GM12878 (cell line): Measurements from ENCODE around the gene DPYSL4. TPM values are rescaled to one million over a fixed set of nuclear protein-coding genes. Genes with fewer than 3 reads are reported as not detected.

Source experiments
- ATAC-seq: fragments of 200-7000 bp; cut with Tn5 transposase; 3 replicates; pipeline ENCODE4 v1.9.1; 2020; ENCODE audit warnings: mild to moderate bottlenecking, moderate library complexity
- BruUV-seq: library from RNA; stranded (reverse); fragments of 400-500 nt; replicated peaks from 2 replicates; lab custom pipeline; 2021; lab: Mats Ljungman, UMichigan
- CTCF ChIA-PET: fragments of 300-600 bp; sonication (Branson Sonifier 250); formaldehyde crosslinking; extraction: SDS; loops from one replicate; lab custom pipeline; 2021; ENCODE audit warnings: inconsistent platforms; lab: Yijun Ruan, JAX
- POLR2A ChIA-PET: fragments of 350-600 bp; formaldehyde crosslinking; extraction: SDS; loops from one replicate; lab custom pipeline; 2021; ENCODE audit warnings: inconsistent platforms; lab: Charles Lee
- RAD21 ChIA-PET: fragments of 300-600 bp; sonication (Branson Sonifier 250); formaldehyde crosslinking; loops from one replicate; lab custom pipeline; 2023; ENCODE audit warnings: antibody characterized with exemption; ENCODE audit not compliant: unreplicated experiment; lab: Charles Lee
- SMC1A ChIA-PET: fragments of 300-600 bp; sonication (Branson Sonifier 250); formaldehyde crosslinking; loops from one replicate; lab custom pipeline; 2023; ENCODE audit not compliant: unreplicated experiment, uncharacterized antibody; lab: Charles Lee
- DNase-seq: peaks from one replicate; pipeline ENCODE4 v3.0.0-alpha.2; 2011; ENCODE audit warnings: low read depth, low spot score
- FAIRE-seq: peaks from 3 replicates; lab custom pipeline; 2011; peaks lifted over from hg19 to GRCh38; lab: Jason Lieb, UNC
- H2AFZ ChIP-seq: 2 replicates; pipeline ENCODE4 v1.6.0; 2011; ENCODE audit warnings: low read depth, low read length, control low read depth; ENCODE audit not compliant: control insufficient read depth
- H3K27ac ChIP-seq: 2 replicates; pipeline ENCODE4 v1.5.1; 2011; ENCODE audit warnings: control low read depth; ENCODE audit not compliant: control insufficient read depth, insufficient read depth
- H3K27me3 ChIP-seq, 2 experiments: replicated peaks in 1 of 2; 2 replicates each; pipeline versions ENCODE4 v1.6.0 to v1.6.1; 2011; ENCODE audit warnings: low read length in 1 of 2; ENCODE audit not compliant: control insufficient read depth in 2 of 2, insufficient read depth in 2 of 2
- H3K36me3 ChIP-seq, 2 experiments: 2 replicates each; pipeline ENCODE4 v1.5.1; 2011; ENCODE audit warnings: low read length in 1 of 2; ENCODE audit not compliant: control insufficient read depth in 2 of 2, insufficient read depth in 2 of 2
- H3K4me1 ChIP-seq: 2 replicates; pipeline ENCODE4 v1.6.1; 2011; ENCODE audit warnings: mild to moderate bottlenecking, low read length, moderate library complexity, mixed read lengths; ENCODE audit not compliant: control insufficient read depth, insufficient read depth
- H3K4me2 ChIP-seq: 2 replicates; pipeline ENCODE4 v1.6.0; 2011; ENCODE audit warnings: control low read depth; ENCODE audit not compliant: control insufficient read depth, insufficient read depth
- H3K4me3 ChIP-seq: fragments of 200-600 bp; sonication (generic); 2 replicates; pipeline ENCODE4 v1.5.1; 2016
- H3K79me2 ChIP-seq: 2 replicates; pipeline ENCODE4 v1.6.0; 2011; ENCODE audit warnings: low read length; ENCODE audit not compliant: control insufficient read depth, insufficient read depth
- H3K9ac ChIP-seq: 2 replicates; pipeline ENCODE4 v1.8.0; 2011; ENCODE audit warnings: low read length, control low read depth, mixed read lengths; ENCODE audit not compliant: control insufficient read depth, insufficient read depth
- H3K9me3 ChIP-seq: replicated peaks from 3 replicates; pipeline ENCODE4 v1.5.1; 2011; ENCODE audit warnings: mild to moderate bottlenecking, low read length; ENCODE audit not compliant: control insufficient read depth, insufficient read depth
- H4K20me1 ChIP-seq: 2 replicates; pipeline ENCODE4 v1.6.0; 2011; ENCODE audit not compliant: control insufficient read depth, insufficient read depth
- HSF1 ChIP-seq: fragments of 150-350 bp; IDR thresholded peaks from 2 replicates; pipeline ENCODE4 v1.6.1; 2014; ENCODE audit warnings: mild to moderate bottlenecking, low read depth, low read length
- IKZF1 ChIP-seq: fragments of 450-650 bp; conservative IDR thresholded peaks from 2 replicates; pipeline ENCODE4 v1.6.1; 2017; ENCODE audit warnings: antibody characterized with exemption, mild to moderate bottlenecking
- NFYA ChIP-seq: IDR thresholded peaks from 2 replicates; pipeline ENCODE4 v1.6.1; 2011; ENCODE audit warnings: low read depth, mild to moderate bottlenecking, low read length, improper control_type of control experiment, borderline replicate concordance
- REST ChIP-seq: IDR thresholded peaks from 2 replicates; pipeline ENCODE4 v1.6.1; 2012; ENCODE audit warnings: mild to moderate bottlenecking, low read depth, low read length
- RUNX3 ChIP-seq: IDR thresholded peaks from 2 replicates; pipeline ENCODE4 v1.6.1; 2012; ENCODE audit warnings: low read length, inconsistent platforms
- USF1 ChIP-seq: IDR thresholded peaks from 2 replicates; pipeline ENCODE4 v1.6.1; 2011; ENCODE audit warnings: borderline replicate concordance, low read depth, mild to moderate bottlenecking, moderate library complexity, mixed read lengths, low read length; ENCODE audit not compliant: insufficient read depth; ENCODE audit errors: extremely low read length
- ZNF24 ChIP-seq: fragments of 450-650 bp; IDR thresholded peaks from 2 replicates; pipeline ENCODE4 v1.6.1; 2017; ENCODE audit warnings: antibody characterized with exemption, mild to moderate bottlenecking
- WGBS: methylation state at CpG from one replicate; pipeline ENCODE4 v1.1.6; 2016; ENCODE audit warnings: low lambda C conversion rate; ENCODE audit not compliant: insufficient replicate concordance, insufficient coverage; ENCODE audit errors: missing lambda C conversion rate; 5-methylcytosine and 5-hydroxymethylcytosine counted together
- in situ Hi-C: fragments of 300-500 bp; cut with MboI; formaldehyde crosslinking; loops from 9 replicates; pipeline ENCODE4 v1.14.3; 2018; ENCODE audit warnings: mixed read lengths
- intact Hi-C: fragments of 100-400 bp; cut with micrococcal nuclease; formaldehyde crosslinking; loops from one replicate; pipeline ENCODE4 v1.14.2; 2022; ENCODE audit not compliant: unreplicated experiment
- polyA plus RNA-seq, 11 experiments: library from polyadenylated mRNA; depleted of rRNA in 4 of 11; unstranded in 6 of 11; stranded (reverse) in 5 of 11; fragments of >200 nt; fragmentation: Nextera tagmentation in 4 of 11; fragmentation: Illumina TruSeq in 1 of 11; extraction: Ambion mirVana in 4 of 11; extraction: Trizol in 1 of 11; gene quantifications; 1 replicate in 1 of 11; 2 replicates in 10 of 11; pipeline versions ENCODE4 v1.2.1 to v1.2.3, GENCODE V29; 2011 to 2016; ENCODE audit warnings: inconsistent platforms in 2 of 11, missing spikeins in 2 of 11, low read depth in 1 of 11
- total RNA-seq, 4 experiments: library from RNA; depleted of rRNA in 3 of 4; stranded (reverse); fragments of >200 nt in 3 of 4; fragmentation: Illumina TruSeq in 1 of 4; extraction: Trizol in 1 of 4; gene quantifications; 2 replicates each; pipeline versions ENCODE4 v1.2.1 to v1.2.3, GENCODE V29; 2013 to 2021
- TF ChIP-seq, protein P1 (sequence below): IDR thresholded peaks from 2 replicates; pipeline ENCODE4 v1.6.1; 2011; ENCODE audit warnings: borderline replicate concordance, low read depth, mild to moderate bottlenecking, moderate library complexity, low read length; ENCODE audit not compliant: insufficient read depth, poor library complexity, severe bottlenecking
- TF ChIP-seq, protein P2 (sequence below): IDR thresholded peaks from 2 replicates; pipeline ENCODE4 v1.6.1; 2012; ENCODE audit warnings: low read depth, low read length, improper control_type of control experiment
- TF ChIP-seq, protein P3 (sequence below): fragments of 450-650 bp; IDR thresholded peaks from 2 replicates; pipeline ENCODE4 v1.6.1; 2017; ENCODE audit warnings: low read depth, mild to moderate bottlenecking, moderate library complexity

Gene DPYSL4
- total and polyA plus RNA-seq, 10 of the 15 experiments (the other 5 are each of a cell fraction or from before 2014, with no cell fraction given), result 0.10 to 0.21 TPM; not detected in 8

GRCh38 chr10:132169031-132169765 lies 17.6 kb upstream of the DPYSL4 start:
- FAIRE-seq (no peak), DNase-seq (no peak), ATAC-seq (no peak)
- ChIA-PET POLR2A (no interaction called here), CTCF (no interaction called here), SMC1A (no interaction called here), RAD21 (no interaction called here)
- 72% methylated on average over 30 of the region's 42 CpGs for WGBS
- in situ Hi-C loops, result no loop called here
- H3K9me3 ChIP-seq, result no peaks in the 10 kb centered on the region; the same call in 2 of the 3 replicates
- no peak overlapping the region for H3K9ac ChIP-seq
- no peak overlapping the region for H3K4me3 ChIP-seq
- no peaks in the 10 kb centered on the region for H3K36me3 ChIP-seq
- intact Hi-C loops, result no loop called here
- H2AFZ ChIP-seq, result no peak overlapping the region
- H4K20me1 ChIP-seq, result no peaks in the 10 kb centered on the region
- no TSS peak for BruUV-seq
- no peak overlapping the region for H3K4me2 ChIP-seq
- H3K79me2 ChIP-seq, result no peaks in the 10 kb centered on the region
- no peaks in the 10 kb centered on the region for H3K27me3 ChIP-seq
- no peak overlapping the region for H3K27ac ChIP-seq
- H3K4me1 ChIP-seq, result no peaks in the 10 kb centered on the region
- no peak for TF ChIP-seq RUNX3
- TF ChIP-seq NFYA, result no peak
- TF ChIP-seq, protein P1, sequence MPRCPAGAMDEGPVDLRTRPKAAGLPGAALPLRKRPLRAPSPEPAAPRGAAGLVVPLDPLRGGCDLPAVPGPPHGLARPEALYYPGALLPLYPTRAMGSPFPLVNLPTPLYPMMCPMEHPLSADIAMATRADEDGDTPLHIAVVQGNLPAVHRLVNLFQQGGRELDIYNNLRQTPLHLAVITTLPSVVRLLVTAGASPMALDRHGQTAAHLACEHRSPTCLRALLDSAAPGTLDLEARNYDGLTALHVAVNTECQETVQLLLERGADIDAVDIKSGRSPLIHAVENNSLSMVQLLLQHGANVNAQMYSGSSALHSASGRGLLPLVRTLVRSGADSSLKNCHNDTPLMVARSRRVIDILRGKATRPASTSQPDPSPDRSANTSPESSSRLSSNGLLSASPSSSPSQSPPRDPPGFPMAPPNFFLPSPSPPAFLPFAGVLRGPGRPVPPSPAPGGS, result no peak
- TF ChIP-seq ZNF24, result no peak
- TF ChIP-seq, protein P2, sequence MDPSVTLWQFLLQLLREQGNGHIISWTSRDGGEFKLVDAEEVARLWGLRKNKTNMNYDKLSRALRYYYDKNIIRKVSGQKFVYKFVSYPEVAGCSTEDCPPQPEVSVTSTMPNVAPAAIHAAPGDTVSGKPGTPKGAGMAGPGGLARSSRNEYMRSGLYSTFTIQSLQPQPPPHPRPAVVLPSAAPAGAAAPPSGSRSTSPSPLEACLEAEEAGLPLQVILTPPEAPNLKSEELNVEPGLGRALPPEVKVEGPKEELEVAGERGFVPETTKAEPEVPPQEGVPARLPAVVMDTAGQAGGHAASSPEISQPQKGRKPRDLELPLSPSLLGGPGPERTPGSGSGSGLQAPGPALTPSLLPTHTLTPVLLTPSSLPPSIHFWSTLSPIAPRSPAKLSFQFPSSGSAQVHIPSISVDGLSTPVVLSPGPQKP, result no peak
- TF ChIP-seq, protein P3, sequence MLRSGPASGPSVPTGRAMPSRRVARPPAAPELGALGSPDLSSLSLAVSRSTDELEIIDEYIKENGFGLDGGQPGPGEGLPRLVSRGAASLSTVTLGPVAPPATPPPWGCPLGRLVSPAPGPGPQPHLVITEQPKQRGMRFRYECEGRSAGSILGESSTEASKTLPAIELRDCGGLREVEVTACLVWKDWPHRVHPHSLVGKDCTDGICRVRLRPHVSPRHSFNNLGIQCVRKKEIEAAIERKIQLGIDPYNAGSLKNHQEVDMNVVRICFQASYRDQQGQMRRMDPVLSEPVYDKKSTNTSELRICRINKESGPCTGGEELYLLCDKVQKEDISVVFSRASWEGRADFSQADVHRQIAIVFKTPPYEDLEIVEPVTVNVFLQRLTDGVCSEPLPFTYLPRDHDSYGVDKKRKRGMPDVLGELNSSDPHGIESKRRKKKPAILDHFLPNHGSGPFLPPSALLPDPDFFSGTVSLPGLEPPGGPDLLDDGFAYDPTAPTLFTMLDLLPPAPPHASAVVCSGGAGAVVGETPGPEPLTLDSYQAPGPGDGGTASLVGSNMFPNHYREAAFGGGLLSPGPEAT, result no peak
- TF ChIP-seq REST, result no peak
- no peak for TF ChIP-seq IKZF1
- no peak for TF ChIP-seq USF1
- no peak for TF ChIP-seq HSF1
